GM12878 (cell line): ENCODE results near the gene CSRP3. TPM values are rescaled to one million over a fixed set of nuclear protein-coding genes. Genes with fewer than 3 reads are reported as not detected.

Experiments used
- ATAC-seq: fragments of 200-7000 bp; cut with Tn5 transposase; 3 replicates; pipeline ENCODE4 v1.9.1; 2020; ENCODE audit warnings: mild to moderate bottlenecking, moderate library complexity
- BruUV-seq: library from RNA; stranded (reverse); fragments of 400-500 nt; replicated peaks from 2 replicates; lab custom pipeline; 2021; lab: Mats Ljungman, UMichigan
- CTCF ChIA-PET: fragments of 300-600 bp; sonication (Branson Sonifier 250); formaldehyde crosslinking; extraction: SDS; loops from one replicate; lab custom pipeline; 2021; ENCODE audit warnings: inconsistent platforms; lab: Yijun Ruan, JAX
- POLR2A ChIA-PET: fragments of 350-600 bp; formaldehyde crosslinking; extraction: SDS; loops from one replicate; lab custom pipeline; 2021; ENCODE audit warnings: inconsistent platforms; lab: Charles Lee
- RAD21 ChIA-PET: fragments of 300-600 bp; sonication (Branson Sonifier 250); formaldehyde crosslinking; loops from one replicate; lab custom pipeline; 2023; ENCODE audit warnings: antibody characterized with exemption; ENCODE audit not compliant: unreplicated experiment; lab: Charles Lee
- SMC1A ChIA-PET: fragments of 300-600 bp; sonication (Branson Sonifier 250); formaldehyde crosslinking; loops from one replicate; lab custom pipeline; 2023; ENCODE audit not compliant: unreplicated experiment, uncharacterized antibody; lab: Charles Lee
- DNase-seq: peaks from one replicate; pipeline ENCODE4 v3.0.0-alpha.2; 2011; ENCODE audit warnings: low read depth, low spot score
- FAIRE-seq: peaks from 3 replicates; lab custom pipeline; 2011; peaks lifted over from hg19 to GRCh38; lab: Jason Lieb, UNC
- H2AFZ ChIP-seq: 2 replicates; pipeline ENCODE4 v1.6.0; 2011; ENCODE audit warnings: low read depth, low read length, control low read depth; ENCODE audit not compliant: control insufficient read depth
- H3K27ac ChIP-seq: 2 replicates; pipeline ENCODE4 v1.5.1; 2011; ENCODE audit warnings: control low read depth; ENCODE audit not compliant: control insufficient read depth, insufficient read depth
- H3K27me3 ChIP-seq, 2 experiments: replicated peaks in 1 of 2; 2 replicates each; pipeline versions ENCODE4 v1.6.0 to v1.6.1; 2011; ENCODE audit warnings: low read length in 1 of 2; ENCODE audit not compliant: control insufficient read depth in 2 of 2, insufficient read depth in 2 of 2
- H3K36me3 ChIP-seq, 2 experiments: 2 replicates each; pipeline ENCODE4 v1.5.1; 2011; ENCODE audit warnings: low read length in 1 of 2; ENCODE audit not compliant: control insufficient read depth in 2 of 2, insufficient read depth in 2 of 2
- H3K4me1 ChIP-seq: 2 replicates; pipeline ENCODE4 v1.6.1; 2011; ENCODE audit warnings: mild to moderate bottlenecking, low read length, moderate library complexity, mixed read lengths; ENCODE audit not compliant: control insufficient read depth, insufficient read depth
- H3K4me2 ChIP-seq: 2 replicates; pipeline ENCODE4 v1.6.0; 2011; ENCODE audit warnings: control low read depth; ENCODE audit not compliant: control insufficient read depth, insufficient read depth
- H3K4me3 ChIP-seq: fragments of 200-600 bp; sonication (generic); 2 replicates; pipeline ENCODE4 v1.5.1; 2016
- H3K79me2 ChIP-seq: 2 replicates; pipeline ENCODE4 v1.6.0; 2011; ENCODE audit warnings: low read length; ENCODE audit not compliant: control insufficient read depth, insufficient read depth
- H3K9ac ChIP-seq: 2 replicates; pipeline ENCODE4 v1.8.0; 2011; ENCODE audit warnings: low read length, control low read depth, mixed read lengths; ENCODE audit not compliant: control insufficient read depth, insufficient read depth
- H3K9me3 ChIP-seq: replicated peaks from 3 replicates; pipeline ENCODE4 v1.5.1; 2011; ENCODE audit warnings: mild to moderate bottlenecking, low read length; ENCODE audit not compliant: control insufficient read depth, insufficient read depth
- H4K20me1 ChIP-seq: 2 replicates; pipeline ENCODE4 v1.6.0; 2011; ENCODE audit not compliant: control insufficient read depth, insufficient read depth
- ATF2 ChIP-seq: IDR thresholded peaks from 2 replicates; pipeline ENCODE4 v1.6.1; 2012; ENCODE audit warnings: low read length, inconsistent platforms
- EED ChIP-seq: sonication (generic); IDR thresholded peaks from 2 replicates; pipeline ENCODE4 v1.6.1; 2016; ENCODE audit warnings: antibody characterized with exemption, low read depth
- FOXK2 ChIP-seq: fragments of 450-650 bp; IDR thresholded peaks from 2 replicates; pipeline ENCODE4 v1.6.1; 2017; ENCODE audit warnings: mild to moderate bottlenecking, moderate library complexity
- HDGF ChIP-seq: fragments of 450-650 bp; IDR thresholded peaks from 2 replicates; pipeline ENCODE4 v1.6.1; 2016; ENCODE audit warnings: antibody characterized with exemption
- MEF2A ChIP-seq: IDR thresholded peaks from 2 replicates; pipeline ENCODE4 v1.6.1; 2011; ENCODE audit warnings: low read depth, mild to moderate bottlenecking, low read length, moderate library complexity; ENCODE audit not compliant: insufficient read depth
- NFYA ChIP-seq: IDR thresholded peaks from 2 replicates; pipeline ENCODE4 v1.6.1; 2011; ENCODE audit warnings: low read depth, mild to moderate bottlenecking, low read length, improper control_type of control experiment, borderline replicate concordance
- NKRF ChIP-seq: fragments of 450-650 bp; conservative IDR thresholded peaks from 2 replicates; pipeline ENCODE4 v1.6.1; 2017; ENCODE audit warnings: mild to moderate bottlenecking, moderate library complexity
- RB1 ChIP-seq: fragments of 450-650 bp; formaldehyde crosslinking; IDR thresholded peaks from 2 replicates; pipeline ENCODE4 v1.6.1; 2017; ENCODE audit warnings: mild to moderate bottlenecking, borderline replicate concordance
- SIN3A ChIP-seq: IDR thresholded peaks from 2 replicates; pipeline ENCODE4 v1.6.1; 2012; ENCODE audit warnings: low read depth, low read length, improper control_type of control experiment
- USF2 ChIP-seq: IDR thresholded peaks from 2 replicates; pipeline ENCODE4 v1.6.1; 2011; ENCODE audit warnings: low read depth, low read length, improper control_type of control experiment, borderline replicate concordance
- ZNF592 ChIP-seq: fragments of 450-650 bp; IDR thresholded peaks from 2 replicates; pipeline ENCODE4 v1.6.1; 2017; ENCODE audit warnings: mild to moderate bottlenecking, moderate library complexity
- WGBS: methylation state at CpG from one replicate; pipeline ENCODE4 v1.1.6; 2016; ENCODE audit warnings: low lambda C conversion rate; ENCODE audit not compliant: insufficient replicate concordance, insufficient coverage; ENCODE audit errors: missing lambda C conversion rate; 5-methylcytosine and 5-hydroxymethylcytosine counted together
- in situ Hi-C: fragments of 300-500 bp; cut with MboI; formaldehyde crosslinking; loops from 9 replicates; pipeline ENCODE4 v1.14.3; 2018; ENCODE audit warnings: mixed read lengths
- intact Hi-C: fragments of 100-400 bp; cut with micrococcal nuclease; formaldehyde crosslinking; loops from one replicate; pipeline ENCODE4 v1.14.2; 2022; ENCODE audit not compliant: unreplicated experiment
- polyA plus RNA-seq, 11 experiments: library from polyadenylated mRNA; depleted of rRNA in 4 of 11; unstranded in 6 of 11; stranded (reverse) in 5 of 11; fragments of >200 nt; fragmentation: Nextera tagmentation in 4 of 11; fragmentation: Illumina TruSeq in 1 of 11; extraction: Ambion mirVana in 4 of 11; extraction: Trizol in 1 of 11; gene quantifications; 1 replicate in 1 of 11; 2 replicates in 10 of 11; pipeline versions ENCODE4 v1.2.1 to v1.2.3, GENCODE V29; 2011 to 2016; ENCODE audit warnings: inconsistent platforms in 2 of 11, missing spikeins in 2 of 11, low read depth in 1 of 11
- total RNA-seq, 4 experiments: library from RNA; depleted of rRNA in 3 of 4; stranded (reverse); fragments of >200 nt in 3 of 4; fragmentation: Illumina TruSeq in 1 of 4; extraction: Trizol in 1 of 4; gene quantifications; 2 replicates each; pipeline versions ENCODE4 v1.2.1 to v1.2.3, GENCODE V29; 2013 to 2021

CSRP3 gene
- total and polyA plus RNA-seq, 10 of the 15 experiments (the other 5 are each of a cell fraction or from before 2014, with no cell fraction given) = not detected

- TF ChIP-seq NKRF (no peak), ZNF592 (no peak), SIN3A (no peak)
These were observed 16.7 kb downstream of the CSRP3 start (continued) for GRCh38 chr11:19185036-19185435.

GRCh38 chr11:19183646-19184045 is 18.1 kb downstream of the CSRP3 start:
- no peak for ATAC-seq
- in situ Hi-C loops = no loop called here
- ChIA-PET RAD21 (interaction anchor here (1.0 kb wide), 1 partner anchor 76 kb away, joined by 3 read pairs; no protein-coding TSS in a partner anchor), CTCF (no interaction called here), SMC1A (no interaction called here), POLR2A (no interaction called here)
- H3K4me1 ChIP-seq = no peaks in the 10 kb centered on the region
- H3K27me3 ChIP-seq = no peaks in the 10 kb centered on the region
- 96% methylated on average over 7 of the region's 7 CpGs for WGBS
- no peak overlapping the region for H2AFZ ChIP-seq
- no peak overlapping the region for H3K4me2 ChIP-seq
- no peaks in the 10 kb centered on the region for H3K79me2 ChIP-seq
- H3K36me3 ChIP-seq = no peaks in the 10 kb centered on the region; a peak in 2 of 4 replicates
- H3K4me3 ChIP-seq = no peak overlapping the region
- no peak overlapping the region for H3K27ac ChIP-seq
- BruUV-seq = no TSS peak
- no peak for FAIRE-seq
- no peaks in the 10 kb centered on the region for H3K9me3 ChIP-seq
- H4K20me1 ChIP-seq = no peaks in the 10 kb centered on the region
- no peak overlapping the region for H3K9ac ChIP-seq
- DNase-seq = no peak
- intact Hi-C loops = no loop called here
- TF ChIP-seq NFYA = no peak
- TF ChIP-seq FOXK2 = no peak
- no peak for TF ChIP-seq EED
- no peak for TF ChIP-seq RB1
- no peak for TF ChIP-seq MEF2A
- TF ChIP-seq USF2 = no peak
- no peak for TF ChIP-seq HDGF
- no peak for TF ChIP-seq ATF2
